Calu3 (cell line): ENCODE results near the gene LRP5. TPM values are rescaled to one million over a fixed set of nuclear protein-coding genes. Genes with fewer than 3 reads are reported as not detected.
"Not testable (repeated sequence)": the region's sequence is repeated elsewhere in the genome, so short reads cannot be mapped to it uniquely, and the experiment has no call there.

ENCODE experiments used
- BruUV-seq: library from RNA; stranded (reverse); fragments of 400-500 nt; replicated peaks from 2 replicates; lab custom pipeline; 2021; lab: Mats Ljungman, UMichigan
- CTCF ChIA-PET: fragments of 300-600 bp; sonication (Branson Sonifier 250); formaldehyde crosslinking; loops from one replicate; lab custom pipeline; 2022; ENCODE audit warnings: antibody characterized with exemption; lab: Charles Lee
- DNase-seq: peaks from one replicate; pipeline ENCODE4 v3.0.0; 2022
- H3K27ac Mint-ChIP-seq: one replicate; pipeline ENCODE4 v1.8.0; 2022; ENCODE audit warnings: mixed read lengths; ENCODE audit not compliant: unreplicated experiment
- H3K27me3 Mint-ChIP-seq: one replicate; pipeline ENCODE4 v1.8.0; 2022; ENCODE audit warnings: mixed read lengths; ENCODE audit not compliant: unreplicated experiment
- H3K36me3 Mint-ChIP-seq: one replicate; pipeline ENCODE4 v1.8.0; 2022; ENCODE audit warnings: mild to moderate bottlenecking, moderate library complexity, mixed read lengths; ENCODE audit not compliant: insufficient read depth, unreplicated experiment
- H3K4me1 Mint-ChIP-seq: one replicate; pipeline ENCODE4 v1.8.0; 2022; ENCODE audit warnings: mild to moderate bottlenecking, low read depth, mixed read lengths; ENCODE audit not compliant: unreplicated experiment
- H3K4me3 Mint-ChIP-seq: one replicate; pipeline ENCODE4 v1.8.0; 2022; ENCODE audit warnings: mild to moderate bottlenecking, low read depth, moderate library complexity, mixed read lengths; ENCODE audit not compliant: unreplicated experiment
- H3K9me3 Mint-ChIP-seq: one replicate; pipeline ENCODE4 v1.8.0; 2022; ENCODE audit warnings: low read depth, mixed read lengths; ENCODE audit not compliant: unreplicated experiment
- intact Hi-C: fragments of 100-400 bp; cut with micrococcal nuclease; formaldehyde crosslinking; loops from one replicate; pipeline ENCODE4 v1.10.0; 2022; ENCODE audit not compliant: unreplicated experiment
- total RNA-seq: library from RNA; stranded (reverse); gene quantifications from 2 replicates; pipeline ENCODE4 v1.2.3, GENCODE V29; 2022
- TF ChIP-seq, protein P1 (sequence below): fragments of 200-600 bp; IDR thresholded peaks from one replicate; pipeline ENCODE4 v1.8.0; 2022; ENCODE audit warnings: antibody characterized with exemption; ENCODE audit not compliant: unreplicated experiment

The LRP5 gene
- total RNA-seq, 1 experiment from 2014 or later, result 82.0 TPM

DNA sequence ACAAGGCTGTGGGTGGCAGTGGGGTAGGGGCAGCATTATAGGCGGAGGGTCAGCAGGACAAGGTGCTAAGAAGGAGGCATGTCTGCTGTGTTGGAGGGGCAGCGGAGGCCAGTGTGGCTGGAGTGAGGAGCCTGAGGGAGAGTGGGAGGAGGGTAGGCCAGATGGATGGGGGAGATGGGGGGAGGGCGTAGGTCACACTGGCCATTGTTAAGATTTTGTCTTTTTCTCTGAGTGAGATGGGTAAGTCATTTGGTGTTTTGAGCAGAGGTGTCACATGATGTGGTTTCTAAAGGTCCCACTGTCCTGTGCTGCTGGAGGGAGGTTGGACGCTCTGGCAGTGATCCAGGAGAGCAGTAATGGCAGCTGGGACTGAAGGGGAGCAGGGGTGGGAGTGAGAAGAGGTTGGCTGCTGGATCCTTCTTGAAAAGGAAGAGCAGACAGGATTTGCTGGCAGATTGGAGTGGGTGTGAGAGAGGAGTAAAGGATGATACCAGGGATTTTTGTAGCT, 158.0 kb downstream of the LRP5 start:
- intact Hi-C loops, result no loop called here

DNA sequence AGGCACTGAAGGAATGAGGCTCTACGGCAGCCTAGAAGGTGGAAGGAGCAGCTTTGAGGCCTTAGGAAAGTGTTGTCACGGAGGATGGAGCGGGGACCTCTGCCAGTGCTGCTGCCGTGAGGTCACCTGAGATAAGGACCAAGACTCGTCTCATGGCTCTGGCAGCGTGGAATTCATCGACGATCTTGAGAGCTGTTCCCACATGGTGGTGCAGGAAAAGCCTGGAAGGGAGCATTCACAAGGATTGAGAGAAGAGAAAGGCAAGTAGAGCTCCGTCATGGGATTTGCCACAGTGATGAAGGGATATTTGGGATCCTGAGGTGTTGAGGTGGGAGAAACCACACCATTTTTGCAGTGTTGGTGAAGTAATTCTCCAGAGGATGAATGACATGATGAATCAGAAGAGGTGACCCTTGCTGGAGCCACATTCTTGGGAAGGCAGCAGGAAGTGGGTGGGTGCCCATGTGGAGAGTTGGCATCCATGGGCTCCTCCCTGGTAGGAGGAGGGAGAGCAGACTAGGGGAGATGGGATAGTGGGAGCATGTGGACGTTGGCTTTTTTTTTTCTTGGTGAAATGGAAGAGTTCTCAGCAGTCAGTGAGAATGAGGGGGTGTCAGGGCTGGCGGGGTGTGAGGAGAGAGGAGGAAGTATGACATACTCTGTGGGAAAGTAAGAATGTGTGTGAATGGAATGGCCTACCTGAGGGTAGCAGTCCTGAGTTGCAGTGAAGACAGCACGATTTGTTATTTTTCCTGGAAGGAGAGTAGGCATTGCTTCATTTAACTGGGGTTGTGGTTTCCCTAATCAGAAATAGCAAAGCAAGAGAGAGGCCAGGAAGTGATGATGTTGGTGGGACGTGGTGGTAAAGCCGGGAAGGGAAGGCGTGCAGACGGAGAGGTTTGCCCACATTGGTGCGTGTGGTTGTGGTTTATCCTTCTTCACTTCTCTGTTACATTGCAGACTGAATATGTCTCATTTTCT, 159.3 kb downstream of the LRP5 start:
- Mint-ChIP-seq H3K4me3 (no peak overlapping the region), H3K9me3 (no peaks in the 10 kb centered on the region), H3K27me3 (no peaks in the 10 kb centered on the region), H3K36me3 (peaks cover 11% of the 10 kb centered on the region), H3K27ac (no peak overlapping the region), H3K4me1 (peaks cover 53% of the 10 kb centered on the region)
- CTCF ChIA-PET, result no interaction called here
- intact Hi-C loops, result no loop called here
- no peak for DNase-seq
- TF ChIP-seq, protein P1, sequence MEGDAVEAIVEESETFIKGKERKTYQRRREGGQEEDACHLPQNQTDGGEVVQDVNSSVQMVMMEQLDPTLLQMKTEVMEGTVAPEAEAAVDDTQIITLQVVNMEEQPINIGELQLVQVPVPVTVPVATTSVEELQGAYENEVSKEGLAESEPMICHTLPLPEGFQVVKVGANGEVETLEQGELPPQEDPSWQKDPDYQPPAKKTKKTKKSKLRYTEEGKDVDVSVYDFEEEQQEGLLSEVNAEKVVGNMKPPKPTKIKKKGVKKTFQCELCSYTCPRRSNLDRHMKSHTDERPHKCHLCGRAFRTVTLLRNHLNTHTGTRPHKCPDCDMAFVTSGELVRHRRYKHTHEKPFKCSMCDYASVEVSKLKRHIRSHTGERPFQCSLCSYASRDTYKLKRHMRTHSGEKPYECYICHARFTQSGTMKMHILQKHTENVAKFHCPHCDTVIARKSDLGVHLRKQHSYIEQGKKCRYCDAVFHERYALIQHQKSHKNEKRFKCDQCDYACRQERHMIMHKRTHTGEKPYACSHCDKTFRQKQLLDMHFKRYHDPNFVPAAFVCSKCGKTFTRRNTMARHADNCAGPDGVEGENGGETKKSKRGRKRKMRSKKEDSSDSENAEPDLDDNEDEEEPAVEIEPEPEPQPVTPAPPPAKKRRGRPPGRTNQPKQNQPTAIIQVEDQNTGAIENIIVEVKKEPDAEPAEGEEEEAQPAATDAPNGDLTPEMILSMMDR, result no peak
- BruUV-seq, result no TSS peak

More for the DNA sequence above, 158.0 kb downstream of the LRP5 start:
- TF ChIP-seq, protein P1, result no peak
- Mint-ChIP-seq H3K4me1 (peaks cover 61% of the 10 kb centered on the region), H3K27me3 (no peaks in the 10 kb centered on the region), H3K36me3 (peaks cover 11% of the 10 kb centered on the region), H3K27ac (no peak overlapping the region), H3K4me3 (no peak overlapping the region), H3K9me3 (no peaks in the 10 kb centered on the region)
- CTCF ChIA-PET, result no interaction called here
- no peak for DNase-seq
- no TSS peak for BruUV-seq

DNA sequence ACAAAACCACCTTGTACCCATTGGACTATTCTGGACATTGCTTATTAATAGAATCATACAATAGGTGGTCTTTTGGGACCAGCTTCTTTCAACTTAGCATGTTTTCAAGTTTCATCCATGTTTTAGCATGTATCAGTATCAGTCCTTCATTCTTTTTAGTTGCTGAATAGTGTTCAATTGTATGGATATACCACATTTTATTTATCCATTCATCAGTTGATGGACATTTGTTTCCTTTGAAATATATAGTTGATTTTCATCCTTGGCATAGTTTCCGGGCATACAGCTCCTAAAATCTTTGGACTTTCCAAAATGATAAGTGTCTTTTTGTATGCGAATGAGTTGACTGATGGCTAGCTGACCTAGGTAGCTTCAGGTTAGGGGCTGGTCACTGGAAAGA, 160.4 kb downstream of the LRP5 start:
- Mint-ChIP-seq H3K9me3 (no peaks in the 10 kb centered on the region), H3K36me3 (peaks cover 11% of the 10 kb centered on the region), H3K27me3 (no peaks in the 10 kb centered on the region), H3K27ac (no peak overlapping the region), H3K4me1 (peaks cover 45% of the 10 kb centered on the region), H3K4me3 (no peak overlapping the region)
- no TSS peak for BruUV-seq
- intact Hi-C loops, result no loop called here
- TF ChIP-seq, protein P1, result no peak
- CTCF ChIA-PET, result no interaction called here
- DNase-seq, result no peak

DNA sequence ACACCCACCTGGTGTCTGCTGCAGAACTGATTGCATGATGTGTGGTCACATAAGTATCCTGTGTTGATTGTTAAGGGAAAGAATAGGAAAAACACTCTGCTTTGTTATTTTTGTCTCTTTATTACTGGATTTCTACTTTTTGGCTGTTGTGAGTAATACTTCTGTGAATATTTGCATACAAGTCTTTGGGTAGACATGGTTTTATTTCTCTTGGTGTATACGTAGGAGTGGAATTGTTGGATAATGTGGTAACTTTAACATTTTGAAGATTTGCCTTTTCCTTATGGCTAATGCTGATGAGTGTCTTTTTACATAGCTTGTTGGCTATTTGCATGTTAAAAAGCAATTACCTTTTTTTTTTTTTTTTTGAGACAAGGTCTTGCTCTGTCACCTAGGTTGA, 161.3 kb downstream of the LRP5 start:
- Mint-ChIP-seq H3K4me1 (peaks cover 36% of the 10 kb centered on the region), H3K27ac (no peak overlapping the region), H3K4me3 (no peak overlapping the region), H3K36me3 (peaks cover 4% of the 10 kb centered on the region), H3K27me3 (no peaks in the 10 kb centered on the region), H3K9me3 (no peaks in the 10 kb centered on the region)
- intact Hi-C loops, result no loop called here
- CTCF ChIA-PET, result no interaction called here
- TF ChIP-seq, protein P1, result no peak
- BruUV-seq, result no TSS peak
- DNase-seq, result no peak

DNA sequence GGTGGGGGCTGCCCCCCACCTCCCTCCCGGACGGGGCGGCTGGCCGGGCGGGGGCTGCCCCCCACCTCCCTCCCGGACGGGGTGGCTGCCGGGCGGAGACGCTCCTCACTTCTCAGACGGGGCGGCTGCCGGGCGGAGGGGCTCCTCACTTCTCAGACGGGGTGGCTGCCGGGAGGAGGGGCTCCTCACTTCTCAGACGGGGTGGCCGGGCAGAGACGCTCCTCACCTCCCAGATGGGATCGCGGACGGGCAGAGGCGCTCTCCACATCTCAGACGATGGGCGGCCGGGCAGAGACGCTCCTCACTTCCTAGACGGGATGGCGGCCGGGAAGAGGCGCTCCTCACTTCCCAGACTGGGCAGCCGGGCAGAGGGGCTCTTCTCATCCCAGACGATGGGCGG, 163.2 kb downstream of the LRP5 start:
- H3K4me1 Mint-ChIP-seq, result peaks cover 27% of the 10 kb centered on the region
- not testable (repeated sequence) for BruUV-seq

More for the DNA sequence above, 163.2 kb downstream of the LRP5 start:
- H3K9me3 Mint-ChIP-seq, H3K36me3 Mint-ChIP-seq, CTCF ChIA-PET, DNase-seq, intact Hi-C loops, H3K27ac Mint-ChIP-seq, H3K27me3 Mint-ChIP-seq, H3K4me3 Mint-ChIP-seq: not testable (repeated sequence)
